CD14-positive monocyte (primary cell): ENCODE data around the gene TCF7. TPM values are rescaled to one million over a fixed set of nuclear protein-coding genes. Genes with fewer than 3 reads are reported as not detected.

ENCODE experiments used
- DNase-seq, 3 donors: peaks; one replicate each; pipeline ENCODE4 v3.0.0-alpha.2; 2011 to 2022
- H2AFZ ChIP-seq: 2 replicates; pipeline ENCODE4 v1.6.0; 2012; ENCODE audit warnings: mild to moderate bottlenecking, low read depth, low read length, inconsistent platforms; ENCODE audit not compliant: insufficient read depth, poor library complexity, severe bottlenecking
- H3K27ac ChIP-seq, 2 donors: 1 replicate in 1 of 2; 2 replicates in 1 of 2; pipeline ENCODE4 v1.5.1; 2012 to 2013; ENCODE audit warnings: low read length in 2 of 2, control low read depth in 1 of 2, inconsistent platforms in 1 of 2, low read depth in 1 of 2, mild to moderate bottlenecking in 1 of 2
- H3K27me3 ChIP-seq, 2 donors: one replicate each; pipeline versions ENCODE4 v1.6.0 to v1.6.1; 2011 to 2013; ENCODE audit warnings: low read length in 2 of 2; ENCODE audit not compliant: control insufficient read depth in 2 of 2, insufficient read depth in 2 of 2
- H3K36me3 ChIP-seq, 2 donors: replicated peaks in 1 of 2; 1 replicate in 1 of 2; 2 replicates in 1 of 2; pipeline versions ENCODE4 v1.5.1 to v1.6.1; 2012 to 2013; ENCODE audit warnings: low read length in 2 of 2, control low read depth in 1 of 2, inconsistent platforms in 1 of 2, mild to moderate bottlenecking in 1 of 2; ENCODE audit not compliant: insufficient read depth in 2 of 2, control insufficient read depth in 1 of 2
- H3K4me1 ChIP-seq, 2 donors: 1 replicate in 1 of 2; 2 replicates in 1 of 2; pipeline versions ENCODE4 v1.5.1 to v1.6.1; 2012 to 2013; ENCODE audit warnings: low read length in 2 of 2, control low read depth in 1 of 2, inconsistent platforms in 1 of 2, mild to moderate bottlenecking in 1 of 2, moderate library complexity in 1 of 2; ENCODE audit not compliant: insufficient read depth in 2 of 2, control insufficient read depth in 1 of 2
- H3K4me2 ChIP-seq: replicated peaks from 2 replicates; pipeline ENCODE3; 2012; ENCODE audit warnings: low read length, moderate library complexity, mild to moderate bottlenecking; ENCODE audit not compliant: poor library complexity, severe bottlenecking; ENCODE audit errors: extremely low read depth
- H3K4me3 ChIP-seq, 3 experiments: fragments of 200-600 bp in 1 of 3; sonication (generic) in 1 of 3; replicated peaks in 1 of 3; 1 replicate in 2 of 3; 2 replicates in 1 of 3; pipeline ENCODE4 v1.5.1; 2011 to 2013; ENCODE audit warnings: low read length in 3 of 3, mild to moderate bottlenecking in 3 of 3, control low read depth in 2 of 3, low read depth in 2 of 3, inconsistent platforms in 1 of 3, moderate library complexity in 1 of 3
- H3K79me2 ChIP-seq: 2 replicates; pipeline ENCODE4 v1.6.0; 2012; ENCODE audit warnings: mild to moderate bottlenecking, control low read depth, inconsistent platforms, low read length, moderate library complexity; ENCODE audit not compliant: insufficient read depth
- H3K9ac ChIP-seq: 2 replicates; pipeline ENCODE4 v1.6.0; 2017; ENCODE audit warnings: low read length, mild to moderate bottlenecking; ENCODE audit not compliant: insufficient read depth, poor library complexity, severe bottlenecking
- H3K9me3 ChIP-seq, 2 donors: replicated peaks in 1 of 2; 1 replicate in 1 of 2; 2 replicates in 1 of 2; pipeline versions ENCODE4 v1.5.1 to v1.6.1; 2012 to 2013; ENCODE audit warnings: low read length in 2 of 2, control low read depth in 1 of 2; ENCODE audit not compliant: control insufficient read depth in 1 of 2, insufficient read depth in 1 of 2
- H4K20me1 ChIP-seq: 2 replicates; pipeline ENCODE4 v1.6.0; 2012; ENCODE audit warnings: mild to moderate bottlenecking, low read length, control low read depth, moderate library complexity; ENCODE audit not compliant: insufficient read depth
- H3K27ac Mint-ChIP-seq, 7 donors: one replicate each; pipeline ENCODE4 v1.8.0; 2020; ENCODE audit warnings: mild to moderate bottlenecking in 7 of 7, mixed read lengths in 7 of 7, moderate library complexity in 6 of 7, inconsistent platforms in 2 of 7
- H3K27me3 Mint-ChIP-seq, 3 donors: one replicate each; pipeline ENCODE4 v1.8.0; 2021 to 2022; ENCODE audit warnings: low read depth in 3 of 3, mild to moderate bottlenecking in 3 of 3, mixed read lengths in 3 of 3, moderate library complexity in 3 of 3, inconsistent platforms in 1 of 3
- H3K36me3 Mint-ChIP-seq, 2 donors: one replicate each; pipeline ENCODE4 v1.8.0; 2020; ENCODE audit warnings: mixed read lengths in 2 of 2, inconsistent platforms in 1 of 2, mild to moderate bottlenecking in 1 of 2
- H3K4me1 Mint-ChIP-seq: one replicate; pipeline ENCODE4 v1.8.0; 2020; ENCODE audit warnings: mild to moderate bottlenecking, mixed read lengths
- H3K4me3 Mint-ChIP-seq, 2 donors: one replicate each; pipeline ENCODE4 v1.8.0; 2020; ENCODE audit warnings: mild to moderate bottlenecking in 2 of 2, mixed read lengths in 2 of 2, moderate library complexity in 1 of 2
- H3K9me3 Mint-ChIP-seq, 7 donors: one replicate each; pipeline ENCODE4 v1.8.0; 2020 to 2022; ENCODE audit warnings: mixed read lengths in 7 of 7, mild to moderate bottlenecking in 6 of 7, moderate library complexity in 6 of 7, inconsistent platforms in 2 of 7
- CTCF ChIP-seq: fragments of 200-600 bp; IDR thresholded peaks from one replicate; pipeline ENCODE4 v1.8.0; 2022; ENCODE audit warnings: antibody characterized with exemption, mild to moderate bottlenecking
- WGBS: methylation state at CpG from one replicate; pipeline ENCODE4 v1.1.5; 2013; ENCODE audit warnings: missing lambda C conversion rate; ENCODE audit not compliant: insufficient coverage; 5-methylcytosine and 5-hydroxymethylcytosine counted together
- intact Hi-C, 2 donors: fragments of 100-400 bp; cut with micrococcal nuclease; formaldehyde crosslinking; loops; one replicate each; pipeline versions ENCODE4 v1.15.0 to v1.15.1; 2023
- polyA plus RNA-seq, 3 donors: library from polyadenylated mRNA; depleted of rRNA in 1 of 3; unstranded in 2 of 3; stranded (reverse) in 1 of 3; fragments of 300-500 nt in 2 of 3; fragments of >200 nt in 1 of 3; fragmentation: Illumina TruSeq in 2 of 3; gene quantifications; 1 replicate in 2 of 3; 2 replicates in 1 of 3; pipeline ENCODE4 v1.2.3, GENCODE V29; 2012 to 2021

TCF7 gene
- polyA plus RNA-seq, 3 donors = 0.15 to 0.84 (median 0.83) TPM

DNA sequence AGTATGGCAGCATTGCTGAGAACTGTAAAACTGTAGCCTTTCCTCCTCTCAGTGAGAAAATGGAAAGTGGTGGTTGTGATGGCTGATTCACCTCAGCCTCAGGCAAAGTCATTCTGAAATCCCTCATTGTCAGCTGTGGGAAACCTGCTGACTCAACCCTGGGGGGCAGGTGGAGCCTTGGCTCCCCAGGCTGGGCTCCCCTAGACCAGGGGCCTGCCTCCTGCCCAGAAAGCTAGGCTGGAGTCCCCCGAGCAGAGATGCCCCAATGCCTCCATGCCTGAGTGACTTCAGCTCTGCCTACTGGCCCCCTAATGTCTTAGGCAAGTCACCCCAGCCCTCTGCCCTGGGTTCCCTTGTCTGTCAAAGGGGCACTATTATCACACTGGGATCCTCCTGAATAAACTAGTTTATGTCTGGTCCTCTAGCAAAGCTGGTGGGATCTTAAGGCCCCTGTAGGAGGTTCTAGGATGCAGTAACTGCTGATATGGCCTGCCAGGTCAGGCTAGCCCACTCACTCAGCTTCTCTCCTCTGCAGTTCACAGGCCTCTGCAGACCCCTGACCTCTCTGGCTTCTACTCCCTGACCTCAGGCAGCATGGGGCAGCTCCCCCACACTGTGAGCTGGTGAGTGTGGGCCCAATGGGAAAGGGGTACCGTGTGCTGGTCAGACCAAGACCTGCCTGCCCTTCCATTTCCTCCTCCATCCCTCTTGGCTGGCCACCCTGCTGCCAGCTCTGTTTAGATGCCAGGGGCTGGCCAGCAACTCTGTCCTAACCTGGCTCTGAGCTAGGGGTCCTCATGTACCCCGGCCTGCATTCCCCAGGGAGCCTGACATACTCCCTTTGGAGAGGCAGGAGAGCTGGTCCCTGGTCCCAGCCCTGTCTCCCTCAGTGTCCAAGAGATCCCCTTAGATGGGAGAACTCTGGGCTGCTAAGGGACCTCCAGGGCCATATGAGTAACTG lies 24.2 kb downstream of the TCF7 start:
- Mint-ChIP-seq H3K9me3 (peaks cover 0 to 2% (median 0%) of the 10 kb centered on the region in 7 donors), H3K36me3 (peaks cover 28 to 40% of the 10 kb centered on the region in 2 donors), H3K4me3 (no peak overlapping the region), H3K4me1 (peaks cover 11% of the 10 kb centered on the region), H3K27me3 (peaks cover 0 to 2% (median 2%) of the 10 kb centered on the region in 3 donors), H3K27ac (peak overlapping the region in 1 of 7 donors; percentile 42)
- Histone ChIP-seq H3K27me3 (no peaks in the 10 kb centered on the region), H3K27ac (no peak overlapping the region), H3K4me3 (no peak overlapping the region), H3K9me3 (no peaks in the 10 kb centered on the region), H3K4me1 (peaks cover 3 to 5% of the 10 kb centered on the region in 2 donors), H3K9ac (no peak overlapping the region), H3K36me3 (peaks cover 11 to 58% of the 10 kb centered on the region in 2 donors), H4K20me1 (peaks cover 51% of the 10 kb centered on the region), H2AFZ (no peak overlapping the region), H3K79me2 (no peaks in the 10 kb centered on the region), H3K4me2 (no peak overlapping the region)
- TF ChIP-seq CTCF = no peak
- no peak for DNase-seq
- intact Hi-C loops = no loop called here
- WGBS = 95% methylated on average over 3 of the region's 3 CpGs

GRCh38 chr5:134139377-134139851 lies 24.9 kb downstream of the TCF7 start:
- H3K36me3 Mint-ChIP-seq = peaks cover 28 to 44% of the 10 kb centered on the region in 2 donors
- H3K4me1 ChIP-seq = peaks cover 3 to 5% of the 10 kb centered on the region in 2 donors

More at GRCh38 chr5:134139377-134139851, 24.9 kb downstream of the TCF7 start:
- Histone ChIP-seq H3K27me3 (no peaks in the 10 kb centered on the region), H3K9ac (no peak overlapping the region), H2AFZ (no peak overlapping the region), H3K79me2 (no peaks in the 10 kb centered on the region), H3K4me2 (no peak overlapping the region), H3K36me3 (peaks cover 18 to 58% of the 10 kb centered on the region in 2 donors), H3K27ac (no peak overlapping the region), H4K20me1 (peaks cover 53% of the 10 kb centered on the region), H3K9me3 (no peaks in the 10 kb centered on the region), H3K4me3 (no peak overlapping the region)
- no peak overlapping the region for H3K27ac Mint-ChIP-seq
- H3K27me3 Mint-ChIP-seq = peaks cover 0 to 2% (median 2%) of the 10 kb centered on the region in 3 donors
- no peak for TF ChIP-seq CTCF
- no peak for DNase-seq
- intact Hi-C loops = no loop called here
- no peak overlapping the region for H3K4me3 Mint-ChIP-seq
- H3K4me1 Mint-ChIP-seq = peaks cover 11% of the 10 kb centered on the region
- 95% methylated on average over 4 of the region's 4 CpGs for WGBS
- H3K9me3 Mint-ChIP-seq = peaks cover 0 to 2% (median 0%) of the 10 kb centered on the region in 7 donors
